Inflammatory macrophage treated with lipopolysaccharide for 4 hours (primary cell): ENCODE data around the gene TMEM94.
"Not testable (repeated sequence)": the region's sequence is repeated elsewhere in the genome, so short reads cannot be mapped to it uniquely, and the experiment has no call there.

Experiments
- DNase-seq: peaks from one replicate; pipeline ENCODE4 v3.0.0-alpha.2; 2020

The TMEM94 gene

GRCh38 chr17:75512926-75513640 lies 56.6 kb downstream of the TMEM94 start:
- DNase-seq = no peak

- DNase-seq = no peak
Observed at GRCh38 chr17:75513641-75514000, 57.2 kb downstream of the TMEM94 start.

- no peak for DNase-seq
Observed at GRCh38 chr17:75514299-75514918, 58.0 kb downstream of the TMEM94 start.

DNA sequence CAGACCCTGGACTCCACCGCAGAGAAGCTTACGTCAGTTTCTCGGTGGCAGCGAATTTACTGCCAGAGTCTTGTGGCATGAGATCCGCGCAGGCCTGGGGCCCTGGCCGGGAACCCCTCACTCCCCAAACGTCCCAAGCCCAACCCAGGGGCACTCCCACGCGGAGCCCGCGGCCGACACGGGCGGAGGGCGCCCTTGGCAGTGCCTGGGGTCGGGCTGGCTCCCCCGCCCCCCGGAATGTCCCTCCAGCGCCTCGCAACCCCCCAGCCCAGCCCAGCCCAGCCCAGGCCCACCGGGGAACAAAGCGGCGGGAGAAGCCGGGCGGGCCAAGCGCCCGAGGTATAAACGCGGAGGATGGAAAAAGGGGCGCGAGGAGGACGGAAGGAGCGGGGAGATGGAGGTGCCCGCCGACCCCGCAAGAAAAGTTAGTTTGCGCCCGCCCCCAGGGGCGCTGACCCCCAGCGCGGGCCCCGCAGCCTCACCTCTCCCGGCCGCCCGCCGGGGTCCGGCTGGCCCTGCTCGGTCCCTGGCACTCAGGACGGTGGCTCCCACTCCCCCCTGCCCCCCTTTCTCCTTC lies 58.6 kb downstream of the TMEM94 start:
- no peak for DNase-seq

GRCh38 chr17:75515496-75516254 lies 59.2 kb downstream of the TMEM94 start, which contains the start of gene CASKIN2:
Gene CASKIN2 (minus strand): TSS chr17:75515537. CDS start chr17:75513804, 1,733 bp downstream.
- peak; percentile 41 for DNase-seq

- peak; percentile 89 for DNase-seq
Observed at GRCh38 chr17:75516255-75516618, 59.8 kb downstream of the TMEM94 start, which contains the start of gene TSEN54. Gene TSEN54 (plus strand): TSS chr17:75516528. CDS start chr17:75516561, 33 bp downstream.

- DNase-seq = peak; percentile 7
Observed at GRCh38 chr17:75516619-75517296, 60.3 kb downstream of the TMEM94 start.

- no peak for DNase-seq
Observed at GRCh38 chr17:75517297-75517865, 60.9 kb downstream of the TMEM94 start.

DNA sequence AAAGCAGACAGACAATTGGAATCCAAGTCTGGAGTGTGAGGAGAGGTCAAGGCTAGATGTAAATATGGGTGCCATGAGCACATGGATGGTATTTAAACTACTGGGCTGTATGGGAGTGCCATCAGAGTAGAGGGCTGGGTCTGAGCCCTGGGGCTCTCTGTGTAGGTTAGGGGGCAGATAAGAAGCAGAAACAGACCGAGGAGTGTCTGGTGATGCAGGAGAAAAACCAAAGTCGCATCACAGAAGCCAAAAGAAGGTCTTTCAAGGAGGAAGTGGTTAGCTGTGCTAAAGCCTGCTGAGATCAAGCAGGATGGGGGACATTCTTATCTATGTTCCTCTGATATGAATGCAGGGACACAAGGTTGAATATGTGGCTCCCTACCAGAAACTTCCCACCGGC lies 61.8 kb downstream of the TMEM94 start:
- peak; percentile 5 for DNase-seq

- DNase-seq = no peak
Observed at GRCh38 chr17:75518983-75519537, 62.6 kb downstream of the TMEM94 start.

GRCh38 chr17:75520413-75520812 lies 64.0 kb downstream of the TMEM94 start:
- not testable (repeated sequence) for DNase-seq

- DNase-seq = no peak
Observed at GRCh38 chr17:75521290-75521689, 64.9 kb downstream of the TMEM94 start.

DNA sequence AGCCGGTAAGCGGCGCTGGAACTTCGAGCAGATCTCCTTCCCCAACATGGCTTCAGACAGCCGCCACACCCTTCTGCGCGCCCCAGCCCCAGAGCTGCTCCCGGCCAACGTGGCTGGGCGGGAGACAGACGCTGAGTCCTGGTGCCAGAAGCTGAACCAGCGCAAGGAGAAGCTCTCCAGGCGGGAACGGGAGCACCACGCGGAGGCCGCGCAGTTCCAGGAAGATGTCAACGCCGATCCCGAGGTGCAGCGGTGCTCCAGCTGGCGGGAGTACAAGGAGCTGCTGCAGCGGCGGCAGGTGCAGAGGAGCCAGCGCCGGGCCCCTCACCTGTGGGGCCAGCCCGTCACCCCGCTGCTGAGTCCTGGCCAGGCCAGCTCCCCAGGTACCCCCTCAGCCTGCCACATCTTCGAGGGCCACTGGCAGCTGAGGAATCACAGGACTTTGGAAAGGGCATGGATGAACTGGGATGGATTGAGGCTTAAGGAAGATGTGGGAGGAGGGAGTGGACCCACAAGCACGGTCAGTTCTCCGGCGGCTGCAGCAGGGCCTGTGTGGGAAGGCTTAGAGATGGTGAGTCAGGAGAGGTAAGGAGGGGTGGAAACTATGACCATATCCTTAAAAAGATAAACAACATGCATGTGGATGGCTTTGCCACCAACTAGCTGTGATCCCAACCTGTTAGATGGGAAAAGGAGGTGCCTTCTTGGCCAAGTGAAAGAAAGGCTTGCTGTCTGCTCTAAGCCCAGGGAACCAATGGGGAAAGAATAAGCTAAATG lies 65.7 kb downstream of the TMEM94 start:
- peak; percentile 22 for DNase-seq

- no peak for DNase-seq
Observed at GRCh38 chr17:75523647-75524046, 67.2 kb downstream of the TMEM94 start.

DNA sequence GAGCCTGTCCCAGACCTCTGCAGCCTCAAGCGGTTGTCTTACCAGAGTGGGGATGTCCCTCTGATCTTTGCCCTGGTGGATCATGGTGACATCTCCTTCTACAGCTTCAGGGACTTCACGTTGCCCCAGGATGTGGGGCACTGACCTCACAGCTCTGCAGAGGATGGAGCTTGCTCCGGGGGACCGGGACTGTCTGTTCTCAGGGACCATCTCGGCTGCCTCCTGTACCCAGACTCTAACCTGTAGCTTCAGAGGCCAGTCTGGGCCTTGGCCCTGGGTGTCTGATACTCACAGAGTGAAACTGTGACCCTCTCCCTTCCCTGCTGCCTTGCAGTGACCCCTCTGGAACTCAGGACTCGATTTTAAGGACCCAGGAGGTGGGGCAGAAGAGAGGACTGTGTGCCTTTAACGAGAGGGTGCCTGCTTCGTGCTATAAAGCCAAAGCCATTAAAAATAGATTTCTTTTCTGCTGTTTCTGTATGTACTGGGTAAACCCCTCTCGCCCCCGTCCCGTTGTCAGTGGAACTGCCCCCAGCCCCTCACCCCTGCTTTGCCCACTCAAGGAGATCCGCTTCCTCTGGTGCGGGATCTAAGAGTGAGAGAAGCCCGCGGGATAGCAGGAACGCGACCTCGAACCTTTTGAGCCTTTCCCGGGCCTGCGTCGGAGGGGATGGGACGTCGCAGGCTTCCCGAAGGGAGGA lies 68.0 kb downstream of the TMEM94 start:
- no peak for DNase-seq

DNA sequence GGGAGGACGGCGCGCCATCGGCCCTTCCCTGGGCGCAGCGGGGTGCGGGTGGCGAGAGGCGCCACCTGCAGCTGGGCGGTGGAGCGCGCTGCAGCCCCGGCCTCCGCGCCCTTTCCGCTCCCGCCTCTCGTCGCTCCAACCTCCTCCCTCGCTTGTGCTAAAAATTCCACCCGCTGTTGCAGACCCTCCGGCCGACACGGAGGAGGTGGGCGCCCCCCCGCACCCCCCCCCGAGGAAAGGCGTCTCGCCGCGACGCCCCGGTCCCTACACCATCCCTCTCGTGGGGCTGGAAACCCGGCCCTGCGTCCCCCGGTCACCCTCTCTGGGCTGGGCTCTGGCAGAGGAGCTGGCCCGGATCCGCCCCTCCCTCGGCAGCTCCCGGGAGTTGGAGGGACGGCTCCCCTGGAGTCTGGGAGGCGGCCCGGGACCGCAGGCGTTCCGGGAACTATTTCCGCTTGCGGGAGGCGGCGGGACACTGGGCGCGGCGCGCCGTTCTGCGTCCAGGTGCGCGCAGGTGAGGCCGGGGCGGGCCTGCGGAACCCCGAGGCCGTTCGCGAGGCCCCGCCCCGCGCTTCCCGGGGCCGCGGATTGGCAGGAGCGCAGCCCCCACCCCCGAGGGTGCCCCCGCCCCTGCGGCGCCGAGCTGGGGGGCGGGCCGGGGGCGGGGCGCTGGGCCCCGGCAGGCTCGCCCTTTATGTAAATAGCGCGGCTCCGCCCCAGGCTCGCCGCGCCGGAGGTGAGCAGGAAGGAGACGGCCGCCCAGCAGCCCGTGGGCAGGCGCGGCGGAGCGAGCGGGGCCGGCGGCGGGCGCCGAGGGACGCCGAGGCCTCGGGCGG lies 68.8 kb downstream of the TMEM94 start, which contains the start of gene LLGL2:
Gene LLGL2 (plus strand): TSS at position 728 of the 836 bp plus-strand sequence. CDS start 17,730 bp downstream, outside the sequence.
- DNase-seq = peak; percentile 76

GRCh38 chr17:75525806-75526554 lies 69.5 kb downstream of the TMEM94 start:
- no peak for DNase-seq

- DNase-seq = no peak
Observed at GRCh38 chr17:75526555-75527270, 70.3 kb downstream of the TMEM94 start.
